Measurements from ENCODE around the gene OLFM1.

- TF ChIP-seq CTCF (conservative IDR thresholded peaks at IDR 0.05) (no peak), EZH2 (IDR thresholded peaks at IDR 0.05; ENCODE audit: low read depth) (no peak)
Observed at GRCh38 chr9:135045928-135046738, 41.3 kb upstream of the OLFM1 start.

All from PC-9 (cell line).